ENCODE results near the gene UBL4A. TPM values are rescaled to one million over a fixed set of nuclear protein-coding genes. Genes with fewer than 3 reads are reported as not detected.

UBL4A gene
- polyA plus RNA-seq, 1 of the 3 experiments (the other 2 are of a cell fraction) = 27.8 TPM

GRCh38 chrX:154459832-154460231, 26.6 kb downstream of the UBL4A start (continued):
- no peak for TF ChIP-seq USF2 (IDR thresholded peaks at IDR 0.05; ENCODE audit: borderline replicate concordance, low read depth, low read length)

- POLR2A ChIA-PET = interaction anchor here (0.8 to 2.1 kb wide), 8 partner anchors 14 to 75 kb away, joined by 3 to 8 read pairs (median 3); partner anchors contain the start of genes LAGE3 and UBL4A
- CTCF ChIA-PET = interaction anchor here (0.9 to 1.5 kb wide), 4 partner anchors 22 to 75 kb away, joined by 3 to 4 read pairs (median 3); partner anchors contain the start of gene UBL4A
- no peaks in the 10 kb centered on the region for H3K27me3 ChIP-seq (ENCODE audit: insufficient read depth)
- H3K79me2 ChIP-seq (ENCODE audit: insufficient read depth) = peaks cover 35% of the 10 kb centered on the region
- peak overlapping the region; percentile 82 for H3K4me2 ChIP-seq
- H3F3A ChIP-seq (replicated peaks; ENCODE audit: insufficient read depth) = peaks cover 4% of the 10 kb centered on the region
- 15% methylated on average over 10 of the region's 15 CpGs for WGBS (ENCODE audit: low lambda C conversion rate)
- H3K27ac ChIP-seq (ENCODE audit: low read depth in 2 of 2, low read length in 1 of 2) = peak overlapping the region in 1 of 2 experiments; percentile 17; a peak in 1 of 4 replicates
- H3K4me3 ChIP-seq (ENCODE audit: low read depth in 2 of 2, low read length in 1 of 2) = peak overlapping the region; percentile 66 to 67
- H2AFZ ChIP-seq (ENCODE audit: low read depth) = no peak overlapping the region
- peak overlapping the region; percentile 68 for H3K9ac ChIP-seq
- TF ChIP-seq FOXJ3 (CRISPR knock-in tag; IDR thresholded peaks at IDR 0.05) = no peak
- no peak for TF ChIP-seq FOSL2 (IDR thresholded peaks at IDR 0.05; ENCODE audit: borderline replicate concordance, low read depth)
- no peak for TF ChIP-seq USF1 (IDR thresholded peaks at IDR 0.05; ENCODE audit: borderline replicate concordance, low read depth)
- no peak for TF ChIP-seq CHD2 (IDR thresholded peaks at IDR 0.05; ENCODE audit: low read length, partially characterized antibody)
- no peak for TF ChIP-seq TEAD4 (IDR thresholded peaks at IDR 0.05; ENCODE audit: borderline replicate concordance, insufficient read depth)
- no peak for TF ChIP-seq RFX5 (IDR thresholded peaks at IDR 0.05; ENCODE audit: low read length)
- H4K20me1 ChIP-seq (ENCODE audit: insufficient read depth) = peaks cover 36% of the 10 kb centered on the region
- H3K4me1 ChIP-seq (ENCODE audit: control insufficient read depth in 1 of 2, insufficient read depth in 2 of 2, low read depth in 1 of 2, low read length in 1 of 2) = peaks cover 0 to 12% of the 10 kb centered on the region in 2 experiments; a peak in 1 of 4 replicates
- DNase-seq = peak; percentile 70
- H3K9me3 ChIP-seq = no peaks in the 10 kb centered on the region
- no peaks in the 10 kb centered on the region for H3K9me2 ChIP-seq
- peaks cover 0 to 10% of the 10 kb centered on the region in 2 experiments for H3K36me3 ChIP-seq (replicated peaks in 1 of 2; ENCODE audit: control insufficient read depth in 1 of 2, insufficient read depth in 2 of 2, low read length in 1 of 2)
Measured at GRCh38 chrX:154458954-154459778, 27.2 kb downstream of the UBL4A start.

GRCh38 chrX:154458116-154458953, 28.1 kb downstream of the UBL4A start, which contains the start of gene PLXNA3:
TSS of gene PLXNA3 (plus strand) at chrX:154458281. CDS start at chrX:154460184, 1,903 bp downstream.
- ChIA-PET CTCF (interaction anchor here (0.9 to 1.0 kb wide), 2 partner anchors 29 to 69 kb away, joined by 4 to 6 read pairs; partner anchors contain the start of gene UBL4A), POLR2A (interaction anchor here (0.8 to 2.1 kb wide), 4 partner anchors 18 to 74 kb away, joined by 3 to 8 read pairs (median 4); partner anchors contain the start of genes LAGE3 and UBL4A)
- peaks cover 0 to 12% of the 10 kb centered on the region in 2 experiments; a peak in 1 of 4 replicates for H3K4me1 ChIP-seq (ENCODE audit: control insufficient read depth in 1 of 2, insufficient read depth in 2 of 2, low read depth in 1 of 2, low read length in 1 of 2)
- WGBS (ENCODE audit: low lambda C conversion rate) = 5% methylated on average over 4 of the region's 88 CpGs
- H3K9me2 ChIP-seq = no peaks in the 10 kb centered on the region
- peaks cover 4% of the 10 kb centered on the region for H3F3A ChIP-seq (replicated peaks; ENCODE audit: insufficient read depth)
- peaks cover 0 to 8% of the 10 kb centered on the region in 2 experiments for H3K36me3 ChIP-seq (replicated peaks in 1 of 2; ENCODE audit: control insufficient read depth in 1 of 2, insufficient read depth in 2 of 2, low read length in 1 of 2)
- H3K4me2 ChIP-seq = peak within 1 kb of the TSS; percentile 82
- 0 out of 2 replicates have a peak within 1 kb of the TSS, but pooled peaks have one; percentile 35 for H2AFZ ChIP-seq (ENCODE audit: low read depth)
- peak within 1 kb of the TSS; percentile 68 for H3K9ac ChIP-seq
- H4K20me1 ChIP-seq (ENCODE audit: insufficient read depth) = peaks cover 36% of the 10 kb centered on the region
- peak within 1 kb of the TSS in 1 of 2 experiments; percentile 47; a peak in 1 of 4 replicates for H3K27ac ChIP-seq (ENCODE audit: low read depth in 2 of 2, low read length in 1 of 2)
- H3K4me3 ChIP-seq (ENCODE audit: low read depth in 2 of 2, low read length in 1 of 2) = peak within 1 kb of the TSS; percentile 66 to 67
- no peaks in the 10 kb centered on the region for H3K9me3 ChIP-seq
- no peaks in the 10 kb centered on the region for H3K27me3 ChIP-seq (ENCODE audit: insufficient read depth)
- peak; percentile 86 for DNase-seq
- H3K79me2 ChIP-seq (ENCODE audit: insufficient read depth) = peaks cover 35% of the 10 kb centered on the region
- TF ChIP-seq EZH2phosphoT487 (IDR thresholded peaks at IDR 0.05; ENCODE audit: borderline replicate concordance, low read depth) (no peak), EP300 (IDR thresholded peaks at IDR 0.05; ENCODE audit: borderline replicate concordance in 1 of 2, low read depth in 1 of 2, low read length in 1 of 2) (no peak), GATA2 (CRISPR knock-in tag; IDR thresholded peaks at IDR 0.05) (no peak), TAF1 (IDR thresholded peaks at IDR 0.05; ENCODE audit: borderline replicate concordance, low read depth, low read length) (peak; percentile 56; the same call in 1 of the 2 replicates), IRF3 (IDR thresholded peaks at IDR 0.05; ENCODE audit: low read depth, low read length) (no peak), USF2 (IDR thresholded peaks at IDR 0.05; ENCODE audit: borderline replicate concordance, low read depth, low read length) (no peak), NFIC (IDR thresholded peaks at IDR 0.05; ENCODE audit: borderline replicate concordance) (no peak), JUND (IDR thresholded peaks at IDR 0.05) (no peak), POLR2AphosphoS5 (IDR thresholded peaks at IDR 0.05; ENCODE audit: low read depth, low read length) (peak; percentile 61; the same call in 1 of the 2 replicates), TEAD4 (IDR thresholded peaks at IDR 0.05; ENCODE audit: borderline replicate concordance, insufficient read depth) (no peak), RFX5 (IDR thresholded peaks at IDR 0.05; ENCODE audit: low read length) (no peak), NRF1 (IDR thresholded peaks at IDR 0.05; ENCODE audit: low read depth, low read length) (no peak)
